ENCODE results near the gene ZNF117. TPM values are rescaled to one million over a fixed set of nuclear protein-coding genes. Genes with fewer than 3 reads are reported as not detected.

Gene ZNF117
- total and polyA plus RNA-seq, 2 experiments from 2014 or later = 4.8 to 20.0 TPM

GRCh38 chr7:64965594-64965993 is 25.2 kb downstream of the ZNF117 start:
- H3K27me3 ChIP-seq (ENCODE audit: insufficient read depth) = no peaks in the 10 kb centered on the region
- TF ChIP-seq, protein P1, sequence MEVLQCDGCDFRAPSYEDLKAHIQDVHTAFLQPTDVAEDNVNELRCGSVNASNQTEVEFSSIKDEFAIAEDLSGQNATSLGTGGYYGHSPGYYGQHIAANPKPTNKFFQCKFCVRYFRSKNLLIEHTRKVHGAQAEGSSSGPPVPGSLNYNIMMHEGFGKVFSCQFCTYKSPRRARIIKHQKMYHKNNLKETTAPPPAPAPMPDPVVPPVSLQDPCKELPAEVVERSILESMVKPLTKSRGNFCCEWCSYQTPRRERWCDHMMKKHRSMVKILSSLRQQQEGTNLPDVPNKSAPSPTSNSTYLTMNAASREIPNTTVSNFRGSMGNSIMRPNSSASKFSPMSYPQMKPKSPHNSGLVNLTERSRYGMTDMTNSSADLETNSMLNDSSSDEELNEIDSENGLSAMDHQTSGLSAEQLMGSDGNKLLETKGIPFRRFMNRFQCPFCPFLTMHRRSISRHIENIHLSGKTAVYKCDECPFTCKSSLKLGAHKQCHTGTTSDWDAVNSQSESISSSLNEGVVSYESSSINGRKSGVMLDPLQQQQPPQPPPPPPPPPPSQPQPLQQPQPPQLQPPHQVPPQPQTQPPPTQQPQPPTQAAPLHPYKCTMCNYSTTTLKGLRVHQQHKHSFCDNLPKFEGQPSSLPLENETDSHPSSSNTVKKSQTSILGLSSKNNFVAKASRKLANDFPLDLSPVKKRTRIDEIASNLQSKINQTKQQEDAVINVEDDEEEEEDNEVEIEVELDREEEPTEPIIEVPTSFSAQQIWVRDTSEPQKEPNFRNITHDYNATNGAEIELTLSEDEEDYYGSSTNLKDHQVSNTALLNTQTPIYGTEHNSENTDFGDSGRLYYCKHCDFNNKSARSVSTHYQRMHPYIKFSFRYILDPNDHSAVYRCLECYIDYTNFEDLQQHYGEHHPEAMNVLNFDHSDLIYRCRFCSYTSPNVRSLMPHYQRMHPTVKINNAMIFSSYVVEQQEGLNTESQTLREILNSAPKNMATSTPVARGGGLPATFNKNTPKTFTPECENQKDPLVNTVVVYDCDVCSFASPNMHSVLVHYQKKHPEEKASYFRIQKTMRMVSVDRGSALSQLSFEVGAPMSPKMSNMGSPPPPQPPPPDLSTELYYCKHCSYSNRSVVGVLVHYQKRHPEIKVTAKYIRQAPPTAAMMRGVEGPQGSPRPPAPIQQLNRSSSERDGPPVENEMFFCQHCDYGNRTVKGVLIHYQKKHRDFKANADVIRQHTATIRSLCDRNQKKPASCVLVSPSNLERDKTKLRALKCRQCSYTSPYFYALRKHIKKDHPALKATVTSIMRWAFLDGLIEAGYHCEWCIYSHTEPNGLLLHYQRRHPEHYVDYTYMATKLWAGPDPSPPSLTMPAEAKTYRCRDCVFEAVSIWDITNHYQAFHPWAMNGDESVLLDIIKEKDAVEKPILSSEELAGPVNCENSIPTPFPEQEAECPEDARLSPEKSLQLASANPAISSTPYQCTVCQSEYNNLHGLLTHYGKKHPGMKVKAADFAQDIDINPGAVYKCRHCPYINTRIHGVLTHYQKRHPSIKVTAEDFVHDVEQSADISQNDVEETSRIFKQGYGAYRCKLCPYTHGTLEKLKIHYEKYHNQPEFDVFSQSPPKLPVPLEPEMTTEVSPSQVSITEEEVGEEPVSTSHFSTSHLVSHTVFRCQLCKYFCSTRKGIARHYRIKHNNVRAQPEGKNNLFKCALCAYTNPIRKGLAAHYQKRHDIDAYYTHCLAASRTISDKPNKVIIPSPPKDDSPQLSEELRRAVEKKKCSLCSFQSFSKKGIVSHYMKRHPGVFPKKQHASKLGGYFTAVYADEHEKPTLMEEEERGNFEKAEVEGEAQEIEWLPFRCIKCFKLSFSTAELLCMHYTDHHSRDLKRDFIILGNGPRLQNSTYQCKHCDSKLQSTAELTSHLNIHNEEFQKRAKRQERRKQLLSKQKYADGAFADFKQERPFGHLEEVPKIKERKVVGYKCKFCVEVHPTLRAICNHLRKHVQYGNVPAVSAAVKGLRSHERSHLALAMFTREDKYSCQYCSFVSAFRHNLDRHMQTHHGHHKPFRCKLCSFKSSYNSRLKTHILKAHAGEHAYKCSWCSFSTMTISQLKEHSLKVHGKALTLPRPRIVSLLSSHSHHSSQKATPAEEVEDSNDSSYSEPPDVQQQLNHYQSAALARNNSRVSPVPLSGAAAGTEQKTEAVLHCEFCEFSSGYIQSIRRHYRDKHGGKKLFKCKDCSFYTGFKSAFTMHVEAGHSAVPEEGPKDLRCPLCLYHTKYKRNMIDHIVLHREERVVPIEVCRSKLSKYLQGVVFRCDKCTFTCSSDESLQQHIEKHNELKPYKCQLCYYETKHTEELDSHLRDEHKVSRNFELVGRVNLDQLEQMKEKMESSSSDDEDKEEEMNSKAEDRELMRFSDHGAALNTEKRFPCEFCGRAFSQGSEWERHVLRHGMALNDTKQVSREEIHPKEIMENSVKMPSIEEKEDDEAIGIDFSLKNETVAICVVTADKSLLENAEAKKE (CRISPR knock-in tag; IDR thresholded peaks at IDR 0.05) = no peak
- TF ChIP-seq JUNB (IDR thresholded peaks at IDR 0.05; ENCODE audit: unreplicated experiment) (no peak), EZH2phosphoT487 (IDR thresholded peaks at IDR 0.05; ENCODE audit: unreplicated experiment) (no peak), POLR2AphosphoS5 (IDR thresholded peaks at IDR 0.05; ENCODE audit: low read depth) (no peak), EZH2 (IDR thresholded peaks at IDR 0.05; ENCODE audit: low read depth, unreplicated experiment) (no peak), CTCF (conservative IDR thresholded peaks at IDR 0.05; ENCODE audit: low read depth in 2 of 2) (no peak), CREB1 (CRISPR knock-in tag; IDR thresholded peaks at IDR 0.05; ENCODE audit: low read depth) (no peak), ETS1 (IDR thresholded peaks at IDR 0.05) (no peak), REST (IDR thresholded peaks at IDR 0.05; ENCODE audit: unreplicated experiment) (no peak), ZNF331 (CRISPR knock-in tag; IDR thresholded peaks at IDR 0.05; ENCODE audit: low read depth) (no peak), ZNF114 (CRISPR knock-in tag; IDR thresholded peaks at IDR 0.05) (no peak), STAT1 (IDR thresholded peaks at IDR 0.05; ENCODE audit: unreplicated experiment) (no peak), NANOG (IDR thresholded peaks at IDR 0.05; ENCODE audit: borderline replicate concordance) (no peak)
- Mint-ChIP-seq H3K27me3 (ENCODE audit: insufficient read depth, low read depth, poor library complexity) (peaks cover 5% of the 10 kb centered on the region), H3K27ac (no peak overlapping the region), H3K9me3 (peaks cover 42% of the 10 kb centered on the region), H3K36me3 (ENCODE audit: low read depth) (peaks cover 15% of the 10 kb centered on the region), H3K4me1 (peaks cover 2% of the 10 kb centered on the region; the same call in 1 of the 3 replicates), H3K4me3 (no peak overlapping the region)
- H2AFZ ChIP-seq = no peak overlapping the region
- ATAC-seq = no peak
- no peak for DNase-seq (ENCODE audit: low spot score)
- H3K9me2 ChIP-seq (ENCODE audit: insufficient read depth) = no peaks in the 10 kb centered on the region
- H3K36me3 ChIP-seq (ENCODE audit: insufficient read depth) = no peaks in the 10 kb centered on the region
- H3K79me2 ChIP-seq (replicated peaks; ENCODE audit: insufficient read depth) = no peaks in the 10 kb centered on the region
- no peak overlapping the region for H3K4me3 ChIP-seq
- H3F3A ChIP-seq (replicated peaks; ENCODE audit: low read depth) = no peaks in the 10 kb centered on the region
- H3K4me2 ChIP-seq = no peak overlapping the region
- H3K27ac ChIP-seq (ENCODE audit: low read depth) = no peak overlapping the region
- peaks cover 10% of the 10 kb centered on the region; the same call in 1 of the 2 replicates for H3K4me1 ChIP-seq (ENCODE audit: insufficient read depth)
- no peaks in the 10 kb centered on the region for H4K20me1 ChIP-seq (replicated peaks; ENCODE audit: insufficient read depth)

Measured in GM23338 (cell line).